ENCODE results near the gene ADGRG4.
"Not testable (repeated sequence)": the region's sequence is repeated elsewhere in the genome, so short reads cannot be mapped to it uniquely, and the experiment has no call there.

Gene ADGRG4

DNA sequence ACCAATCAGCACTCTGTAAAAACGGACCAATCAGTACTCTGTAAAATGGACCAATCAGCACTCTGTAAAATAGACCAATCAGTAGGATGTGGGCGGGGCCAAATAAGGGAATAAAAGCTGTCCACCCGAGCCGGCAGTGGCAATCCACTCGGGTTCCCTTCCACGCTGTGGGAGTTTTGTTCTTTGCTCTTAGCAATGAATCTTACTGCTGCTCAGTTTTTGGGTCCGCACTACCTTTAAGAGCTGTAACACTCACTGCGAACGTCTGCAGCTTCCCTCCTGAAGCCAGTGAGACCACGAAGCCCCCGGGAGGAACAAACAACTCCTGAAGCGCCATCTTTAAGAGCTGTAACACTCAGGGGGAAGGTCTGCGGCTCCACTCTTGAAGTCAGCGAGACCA is 120.6 kb downstream of the ADGRG4 start:
- TF ChIP-seq, protein P1, sequence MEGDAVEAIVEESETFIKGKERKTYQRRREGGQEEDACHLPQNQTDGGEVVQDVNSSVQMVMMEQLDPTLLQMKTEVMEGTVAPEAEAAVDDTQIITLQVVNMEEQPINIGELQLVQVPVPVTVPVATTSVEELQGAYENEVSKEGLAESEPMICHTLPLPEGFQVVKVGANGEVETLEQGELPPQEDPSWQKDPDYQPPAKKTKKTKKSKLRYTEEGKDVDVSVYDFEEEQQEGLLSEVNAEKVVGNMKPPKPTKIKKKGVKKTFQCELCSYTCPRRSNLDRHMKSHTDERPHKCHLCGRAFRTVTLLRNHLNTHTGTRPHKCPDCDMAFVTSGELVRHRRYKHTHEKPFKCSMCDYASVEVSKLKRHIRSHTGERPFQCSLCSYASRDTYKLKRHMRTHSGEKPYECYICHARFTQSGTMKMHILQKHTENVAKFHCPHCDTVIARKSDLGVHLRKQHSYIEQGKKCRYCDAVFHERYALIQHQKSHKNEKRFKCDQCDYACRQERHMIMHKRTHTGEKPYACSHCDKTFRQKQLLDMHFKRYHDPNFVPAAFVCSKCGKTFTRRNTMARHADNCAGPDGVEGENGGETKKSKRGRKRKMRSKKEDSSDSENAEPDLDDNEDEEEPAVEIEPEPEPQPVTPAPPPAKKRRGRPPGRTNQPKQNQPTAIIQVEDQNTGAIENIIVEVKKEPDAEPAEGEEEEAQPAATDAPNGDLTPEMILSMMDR (conservative IDR thresholded peaks at IDR 0.05): no peak

GRCh38 chrX:136423724-136424123 is 123.0 kb downstream of the ADGRG4 start:
- TF ChIP-seq, protein P1 (conservative IDR thresholded peaks at IDR 0.05): no peak
- H3K27ac ChIP-seq: no peak overlapping the region

More for the DNA sequence above, 120.6 kb downstream of the ADGRG4 start:
- H3K27ac ChIP-seq: no peak overlapping the region

DNA sequence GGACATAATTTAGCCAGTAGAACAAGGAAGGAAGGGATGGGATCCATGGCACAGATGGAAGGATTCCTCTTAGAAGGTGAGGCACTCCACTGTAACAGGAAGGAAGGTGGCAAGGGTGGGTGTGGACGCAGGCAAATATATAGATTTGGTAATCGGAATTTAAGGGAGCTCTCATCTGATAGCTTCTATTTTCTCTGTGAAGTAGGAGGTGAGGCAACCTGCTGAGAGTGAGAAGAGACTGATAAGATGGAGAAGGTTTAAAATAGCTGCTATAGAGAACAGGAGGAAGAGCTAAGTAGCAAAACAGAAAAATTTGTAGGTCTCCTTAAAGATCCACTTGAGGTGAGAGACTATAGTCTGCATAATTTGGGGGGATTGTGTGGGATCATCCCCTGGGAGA is 125.2 kb downstream of the ADGRG4 start:
- H3K27ac ChIP-seq: no peak overlapping the region
- TF ChIP-seq, protein P1 (conservative IDR thresholded peaks at IDR 0.05): no peak

- TF ChIP-seq, protein P1 (conservative IDR thresholded peaks at IDR 0.05): no peak
- no peak overlapping the region for H3K27ac ChIP-seq
Measured at GRCh38 chrX:136431625-136432024, 130.9 kb downstream of the ADGRG4 start.

- H3K27ac ChIP-seq: no peak overlapping the region
- TF ChIP-seq, protein P1 (conservative IDR thresholded peaks at IDR 0.05): no peak
Measured at GRCh38 chrX:136437774-136438173, 137.0 kb downstream of the ADGRG4 start.

GRCh38 chrX:136438192-136438591 is 137.4 kb downstream of the ADGRG4 start:
- no peak overlapping the region for H3K27ac ChIP-seq
- TF ChIP-seq, protein P1 (conservative IDR thresholded peaks at IDR 0.05): no peak

DNA sequence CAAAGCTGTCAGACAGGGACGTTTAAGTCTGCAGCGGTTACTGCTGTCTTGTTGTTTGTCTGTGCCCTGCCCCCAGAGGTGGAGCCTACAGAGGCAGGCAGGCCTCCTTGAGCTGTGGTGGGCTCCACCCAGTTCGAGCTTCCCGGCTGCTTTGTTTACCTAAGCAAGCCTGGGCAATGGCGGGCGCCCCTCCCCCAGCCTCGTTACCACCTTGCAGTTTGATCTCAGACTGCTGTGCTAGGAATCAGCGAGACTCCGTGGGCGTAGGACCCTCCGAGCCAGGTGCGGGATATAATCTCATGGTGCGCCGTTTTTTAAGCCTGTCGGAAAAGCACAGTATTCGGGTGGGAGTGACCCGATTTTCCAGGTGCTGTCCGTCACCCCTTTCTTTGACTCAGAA is 144.9 kb downstream of the ADGRG4 start:
- H3K27ac ChIP-seq: not testable (repeated sequence)

GRCh38 chrX:136446208-136446607 is 145.4 kb downstream of the ADGRG4 start:
- no peak overlapping the region for H3K27ac ChIP-seq
- TF ChIP-seq, protein P1 (conservative IDR thresholded peaks at IDR 0.05): no peak
